C4-2B (cell line): ENCODE data around the gene RORB.

Experiments used
- H3K27ac ChIP-seq: fragments of 450-650 bp; 2 replicates; pipeline ENCODE4 v1.5.1; 2017
- ZFX ChIP-seq: fragments of 450-650 bp; IDR thresholded peaks from 2 replicates; pipeline ENCODE4 v1.6.1; 2017
- TF ChIP-seq, protein P1 (sequence below): fragments of 450-650 bp; conservative IDR thresholded peaks from 2 replicates; pipeline ENCODE4 v1.5.1; 2017; ENCODE audit warnings: mild to moderate bottlenecking

RORB gene

GRCh38 chr9:74496819-74497747 is at the start of gene RORB:
Gene RORB (plus strand): TSS chr9:74497335. CDS start chr9:74497977, 642 bp downstream.
- TF ChIP-seq ZFX: no peak
- TF ChIP-seq, protein P1, sequence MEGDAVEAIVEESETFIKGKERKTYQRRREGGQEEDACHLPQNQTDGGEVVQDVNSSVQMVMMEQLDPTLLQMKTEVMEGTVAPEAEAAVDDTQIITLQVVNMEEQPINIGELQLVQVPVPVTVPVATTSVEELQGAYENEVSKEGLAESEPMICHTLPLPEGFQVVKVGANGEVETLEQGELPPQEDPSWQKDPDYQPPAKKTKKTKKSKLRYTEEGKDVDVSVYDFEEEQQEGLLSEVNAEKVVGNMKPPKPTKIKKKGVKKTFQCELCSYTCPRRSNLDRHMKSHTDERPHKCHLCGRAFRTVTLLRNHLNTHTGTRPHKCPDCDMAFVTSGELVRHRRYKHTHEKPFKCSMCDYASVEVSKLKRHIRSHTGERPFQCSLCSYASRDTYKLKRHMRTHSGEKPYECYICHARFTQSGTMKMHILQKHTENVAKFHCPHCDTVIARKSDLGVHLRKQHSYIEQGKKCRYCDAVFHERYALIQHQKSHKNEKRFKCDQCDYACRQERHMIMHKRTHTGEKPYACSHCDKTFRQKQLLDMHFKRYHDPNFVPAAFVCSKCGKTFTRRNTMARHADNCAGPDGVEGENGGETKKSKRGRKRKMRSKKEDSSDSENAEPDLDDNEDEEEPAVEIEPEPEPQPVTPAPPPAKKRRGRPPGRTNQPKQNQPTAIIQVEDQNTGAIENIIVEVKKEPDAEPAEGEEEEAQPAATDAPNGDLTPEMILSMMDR: no peak
- no peak within 1 kb of the TSS for H3K27ac ChIP-seq

- no peak for TF ChIP-seq ZFX
- TF ChIP-seq, protein P1: no peak
Observed at GRCh38 chr9:74447451-74448193, 49.5 kb upstream of the RORB start.

DNA sequence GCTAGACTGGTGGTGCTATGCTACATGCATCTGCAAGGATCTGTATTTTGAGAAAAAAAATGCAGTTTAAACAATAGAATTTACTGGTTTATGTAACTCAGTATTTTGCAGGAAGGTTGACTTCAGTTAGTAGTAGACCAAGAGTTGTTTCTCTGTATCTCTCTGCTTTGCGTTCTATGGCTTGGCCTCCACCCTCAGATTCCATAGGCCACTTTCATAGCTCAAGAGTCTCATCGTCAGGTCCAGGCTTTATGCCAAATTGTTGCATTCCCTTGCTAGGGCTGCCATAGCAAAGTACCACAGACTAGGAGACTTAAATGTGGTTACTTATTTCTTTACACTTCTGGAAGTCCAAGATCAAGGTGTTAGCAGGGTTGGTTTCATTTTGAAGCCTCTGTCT is 48.1 kb upstream of the RORB start:
- no peak for TF ChIP-seq ZFX
- TF ChIP-seq, protein P1: no peak

More at GRCh38 chr9:74447451-74448193, 49.5 kb upstream of the RORB start:
- no peak overlapping the region for H3K27ac ChIP-seq

GRCh38 chr9:74458832-74459231 is 38.3 kb upstream of the RORB start:
- H3K27ac ChIP-seq: no peak overlapping the region
- TF ChIP-seq, protein P1: no peak
- TF ChIP-seq ZFX: no peak

More for the DNA sequence above, 48.1 kb upstream of the RORB start:
- H3K27ac ChIP-seq: no peak overlapping the region

DNA sequence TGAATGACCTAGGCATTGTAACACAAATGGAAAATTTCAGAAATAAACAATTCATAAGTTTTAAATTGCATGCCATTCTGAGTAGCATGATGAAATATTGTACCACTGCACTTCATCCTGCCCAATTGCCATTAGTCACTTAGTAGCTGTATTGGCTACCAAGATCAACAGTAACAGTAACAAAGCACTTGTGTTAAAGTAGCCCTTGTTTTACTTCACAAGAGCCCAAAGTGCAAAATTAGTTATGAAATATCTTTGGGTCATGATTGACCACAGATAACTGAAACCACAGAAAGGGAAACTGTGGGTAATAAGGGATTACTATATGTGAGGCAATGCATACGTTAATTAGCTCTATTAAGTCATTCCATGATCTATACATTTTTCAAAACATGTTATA is 33.3 kb upstream of the RORB start:
- H3K27ac ChIP-seq: no peak overlapping the region
- TF ChIP-seq, protein P1: no peak
- TF ChIP-seq ZFX: no peak

DNA sequence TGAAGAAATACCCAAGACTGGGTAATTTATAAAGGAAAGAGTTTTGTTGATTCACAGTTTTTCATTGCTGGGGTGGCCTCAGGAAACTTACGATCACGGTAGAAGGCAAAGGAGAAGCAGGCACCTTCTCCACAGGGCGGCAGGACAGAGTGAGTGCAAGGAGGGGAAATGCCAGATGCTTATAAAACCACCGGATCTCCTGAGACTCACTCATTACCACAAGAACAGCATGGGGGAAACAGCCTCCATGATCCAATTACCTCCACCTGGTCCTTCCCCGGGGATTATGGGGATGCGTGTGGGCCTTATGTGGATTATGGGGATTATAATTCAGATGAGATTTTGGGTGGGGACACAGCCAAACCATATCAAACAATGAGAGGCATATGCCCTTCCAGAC is 18.5 kb upstream of the RORB start:
- H3K27ac ChIP-seq: no peak overlapping the region
- TF ChIP-seq ZFX: no peak
- TF ChIP-seq, protein P1: no peak

DNA sequence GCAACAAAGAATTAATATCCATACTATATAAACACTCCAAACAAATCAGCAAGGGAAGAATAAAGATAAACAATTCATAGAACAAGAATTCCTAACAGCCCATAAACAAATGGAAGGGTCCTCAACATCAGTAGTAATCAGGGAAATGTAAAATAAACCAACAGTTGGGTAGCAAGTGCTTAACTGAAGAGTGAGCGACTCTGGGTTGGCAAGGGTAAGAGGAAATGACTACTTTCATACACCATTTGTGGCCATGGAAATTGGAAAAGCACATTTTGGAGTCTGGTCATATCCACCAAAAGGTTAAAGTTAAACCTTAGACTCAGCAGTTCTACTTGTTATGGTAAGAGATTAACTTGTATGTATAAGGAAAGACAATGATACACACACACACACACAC is 17.4 kb upstream of the RORB start:
- H3K27ac ChIP-seq: no peak overlapping the region
- no peak for TF ChIP-seq ZFX
- TF ChIP-seq, protein P1: no peak
